ENCODE results near the gene AREG. TPM values are rescaled to one million over a fixed set of nuclear protein-coding genes. Genes with fewer than 3 reads are reported as not detected.
A peak's percentile ranks its signal among the peaks of the same experiment; 100 is the strongest.

The AREG gene
- total and polyA plus RNA-seq, 9 of the 15 experiments (the other 6 are each of a cell fraction or from before 2014, with no cell fraction given) = 1.4 to 7.7 (median 5.4) TPM

GRCh38 chr4:74456056-74456744 is 11.3 kb downstream of the AREG start:
- CTCF ChIA-PET (ENCODE audit: low intra/inter-chr PET ratio) = no interaction called here
- intact Hi-C loops (cut with micrococcal nuclease) = no loop called here
- in situ Hi-C loops (cut with MboI) = loop anchor here (5.0 kb wide), 1 partner anchor 74 kb away; no protein-coding TSS in a partner anchor
- H3K9me1 ChIP-seq (ENCODE audit: control insufficient read depth, insufficient read depth, low read length) = no peaks in the 10 kb centered on the region
- FAIRE-seq (no peak), DNase-seq (ENCODE audit: extremely low read depth in 1 of 4, low spot score in 3 of 4) (no peak), ATAC-seq (no peak)
- H2AFZ ChIP-seq (ENCODE audit: low read depth, low read length) = no peak overlapping the region
- H3K79me2 ChIP-seq (ENCODE audit: control insufficient read depth, insufficient read depth, low read length) = no peaks in the 10 kb centered on the region
- POLR2A ChIA-PET = no interaction called here
- 41% methylated on average over 3 of the region's 3 CpGs for WGBS (ENCODE audit: insufficient coverage, low coverage, missing lambda C conversion rate)
- no peaks in the 10 kb centered on the region; the same call in 1 of the 2 replicates for H3K9me3 ChIP-seq (replicated peaks; ENCODE audit: control insufficient read depth, insufficient read depth, low read depth, low read length)
- no peak overlapping the region for H3K4me2 ChIP-seq (ENCODE audit: insufficient read depth, low read length)
- H3K27me3 ChIP-seq (ENCODE audit: control insufficient read depth in 2 of 2, insufficient read depth in 2 of 2, low read length in 2 of 2) = no peaks in the 10 kb centered on the region
- H3K27ac ChIP-seq (ENCODE audit: extremely low read depth, low read depth, low read length) = no peak overlapping the region
- H3K36me3 ChIP-seq (ENCODE audit: control insufficient read depth, insufficient read depth, low read length) = peaks cover 7% of the 10 kb centered on the region; the same call in 1 of the 3 replicates
- peaks cover 5 to 21% of the 10 kb centered on the region in 2 experiments; a peak in 3 of 5 replicates for H3K4me1 ChIP-seq (replicated peaks in 1 of 2; ENCODE audit: control insufficient read depth in 2 of 2, insufficient read depth in 2 of 2, low read length in 2 of 2)
- no peak overlapping the region for H3K4me3 ChIP-seq
- H4K20me1 ChIP-seq (replicated peaks; ENCODE audit: control insufficient read depth, insufficient read depth, low read length) = no peaks in the 10 kb centered on the region
- TF ChIP-seq SP2 (IDR thresholded peaks at IDR 0.05; ENCODE audit: extremely low read depth, low read depth, low read length, poor library complexity, severe bottlenecking) = no peak
- TF ChIP-seq, protein P1, sequence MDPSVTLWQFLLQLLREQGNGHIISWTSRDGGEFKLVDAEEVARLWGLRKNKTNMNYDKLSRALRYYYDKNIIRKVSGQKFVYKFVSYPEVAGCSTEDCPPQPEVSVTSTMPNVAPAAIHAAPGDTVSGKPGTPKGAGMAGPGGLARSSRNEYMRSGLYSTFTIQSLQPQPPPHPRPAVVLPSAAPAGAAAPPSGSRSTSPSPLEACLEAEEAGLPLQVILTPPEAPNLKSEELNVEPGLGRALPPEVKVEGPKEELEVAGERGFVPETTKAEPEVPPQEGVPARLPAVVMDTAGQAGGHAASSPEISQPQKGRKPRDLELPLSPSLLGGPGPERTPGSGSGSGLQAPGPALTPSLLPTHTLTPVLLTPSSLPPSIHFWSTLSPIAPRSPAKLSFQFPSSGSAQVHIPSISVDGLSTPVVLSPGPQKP (CRISPR knock-in tag; IDR thresholded peaks at IDR 0.05) = no peak
- no peak for TF ChIP-seq TRIM24 (IDR thresholded peaks at IDR 0.05)
- TF ChIP-seq RCOR1 (IDR thresholded peaks at IDR 0.05; ENCODE audit: borderline replicate concordance in 1 of 2, low read depth in 2 of 2, low read length in 2 of 2) = peak in 1 of 2 experiments; percentile 65; a peak in 1 of 4 replicates
- TF ChIP-seq, protein P2, sequence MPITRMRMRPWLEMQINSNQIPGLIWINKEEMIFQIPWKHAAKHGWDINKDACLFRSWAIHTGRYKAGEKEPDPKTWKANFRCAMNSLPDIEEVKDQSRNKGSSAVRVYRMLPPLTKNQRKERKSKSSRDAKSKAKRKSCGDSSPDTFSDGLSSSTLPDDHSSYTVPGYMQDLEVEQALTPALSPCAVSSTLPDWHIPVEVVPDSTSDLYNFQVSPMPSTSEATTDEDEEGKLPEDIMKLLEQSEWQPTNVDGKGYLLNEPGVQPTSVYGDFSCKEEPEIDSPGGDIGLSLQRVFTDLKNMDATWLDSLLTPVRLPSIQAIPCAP (CRISPR knock-in tag; IDR thresholded peaks at IDR 0.05; ENCODE audit: borderline replicate concordance) = no peak
- TF ChIP-seq HDAC1 (IDR thresholded peaks at IDR 0.05) = peak in 1 of 2 experiments; percentile 37; a peak in 1 of 4 replicates
- TF ChIP-seq HIVEP1 (CRISPR knock-in tag; IDR thresholded peaks at IDR 0.05) = no peak
- TF ChIP-seq KDM1A (IDR thresholded peaks at IDR 0.05) = peak; percentile 71 to 72; a peak in 3 of 4 replicates
- BruUV-seq (replicated peaks) = no TSS peak
- H3K9ac ChIP-seq (ENCODE audit: insufficient read depth in 1 of 2, low read depth in 2 of 2, low read length in 2 of 2) = no peak overlapping the region

Data from K562 (cell line).